Left lung (tissue), 10 donors: ENCODE measurements around the gene AMY1B. TPM values are rescaled to one million over a fixed set of nuclear protein-coding genes. Genes with fewer than 3 reads are reported as not detected.
"Not testable (repeated sequence)": the region's sequence is repeated elsewhere in the genome, so short reads cannot be mapped to it uniquely, and the experiment has no call there.

Experiments
- ATAC-seq: fragments of 200-7000 bp; cut with Tn5 transposase; one replicate; pipeline ENCODE4 v1.9.1; 2020; ENCODE audit warnings: moderate library complexity
- DNase-seq, 4 donors: peaks; one replicate each; pipeline ENCODE4 v3.0.0-alpha.2; 2013 to 2020
- H3K27ac ChIP-seq, 2 donors: fragments of 200-600 bp; sonication (generic) in 1 of 2; one replicate each; pipeline versions ENCODE4 v1.5.0 to v1.8.0; 2020 to 2021
- H3K27me3 ChIP-seq, 2 donors: fragments of 200-600 bp; sonication (generic) in 1 of 2; one replicate each; pipeline versions ENCODE4 v1.5.0 to v1.8.0; 2020 to 2021
- H3K36me3 ChIP-seq, 2 donors: fragments of 200-600 bp; sonication (generic) in 1 of 2; one replicate each; pipeline versions ENCODE4 v1.5.0 to v1.8.0; 2020 to 2021
- H3K4me1 ChIP-seq, 2 donors: fragments of 200-600 bp; one replicate each; pipeline ENCODE4 v1.8.0; 2021
- H3K4me3 ChIP-seq, 2 donors: fragments of 200-600 bp; sonication (generic) in 1 of 2; one replicate each; pipeline versions ENCODE4 v1.5.0 to v1.8.0; 2020 to 2021; ENCODE audit warnings: mild to moderate bottlenecking in 1 of 2
- H3K9me3 ChIP-seq, 2 donors: fragments of 200-600 bp; sonication (generic) in 1 of 2; one replicate each; pipeline versions ENCODE4 v1.5.0 to v1.8.0; 2020 to 2021
- intact Hi-C, 2 donors: fragments of 100-400 bp; cut with DNase I; formaldehyde crosslinking; loops; one replicate each; pipeline versions ENCODE4 v1.11.2 to v1.14.2; 2022
- polyA plus RNA-seq, 6 donors: library from polyadenylated mRNA; unstranded; fragments of 120-200 nt; gene quantifications; one replicate each; pipeline ENCODE4 v1.2.1, GENCODE V29; 2013; ENCODE audit not compliant: insufficient read length in 6 of 6
- total RNA-seq, 2 donors: library from RNA; stranded (reverse); fragmentation: NEBNext Ultra II Directional; extraction: Animal tissue kit (Norgen Biotek cat#: 25700); gene quantifications; one replicate each; pipeline ENCODE4 v1.2.1, GENCODE V29; 2021
- donor health status: DM: no; HTN: yes; CAD: no.
- donor health status: DM: no; HTN: no; CAD: no.

Gene AMY1B
- total and polyA plus RNA-seq, 8 donors: 0.17 to 5.2 (median 1.4) TPM; not detected in 2

DNA sequence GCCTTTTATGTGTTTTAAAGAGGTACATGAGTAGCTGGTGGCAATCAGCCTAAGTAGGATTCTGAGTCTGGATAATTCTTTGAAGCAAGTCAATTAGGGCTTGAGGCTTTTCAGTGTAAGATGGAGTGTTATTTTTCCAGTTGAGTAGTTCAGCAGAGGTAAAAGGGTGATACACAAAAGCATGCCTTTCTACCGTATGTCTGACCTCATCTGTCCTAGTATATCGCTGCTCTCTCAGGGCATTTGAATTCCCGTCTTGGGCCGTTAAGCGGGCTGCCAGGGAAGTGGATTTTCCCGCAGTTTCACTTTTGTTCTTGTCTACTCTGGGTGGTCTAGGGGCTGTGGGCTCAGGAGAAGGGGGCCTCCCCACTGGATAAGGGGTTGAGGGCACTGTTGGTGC, 41.9 kb downstream of the AMY1B start:
- H3K27me3 ChIP-seq, intact Hi-C loops: not testable (repeated sequence)

DNA sequence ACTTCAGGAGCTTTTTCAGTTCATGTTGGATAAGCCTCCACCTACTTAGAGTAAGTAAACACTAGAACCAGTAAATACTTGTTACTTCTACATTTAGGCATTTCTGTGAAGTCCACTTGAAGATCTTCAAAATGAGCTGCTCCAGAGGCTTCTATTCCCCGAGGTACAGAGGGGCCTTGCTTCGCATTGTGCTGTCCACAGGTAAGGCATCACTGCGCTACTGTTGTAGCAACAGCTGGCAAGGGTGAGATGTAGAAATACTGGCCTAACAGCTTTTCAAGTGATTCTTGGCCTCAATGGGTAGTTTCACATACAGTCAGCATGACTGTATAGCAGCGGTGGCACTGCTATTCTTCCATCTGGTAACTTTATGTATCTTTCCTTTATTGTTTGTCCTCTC, 45.1 kb downstream of the AMY1B start:
- H3K9me3 ChIP-seq, DNase-seq, H3K27ac ChIP-seq, H3K4me3 ChIP-seq, intact Hi-C loops, H3K4me1 ChIP-seq, H3K36me3 ChIP-seq, H3K27me3 ChIP-seq: not testable (repeated sequence)
- ATAC-seq: peak; percentile 93

More for the DNA sequence above, 41.9 kb downstream of the AMY1B start:
- H3K36me3 ChIP-seq, H3K4me1 ChIP-seq, ATAC-seq, H3K9me3 ChIP-seq, DNase-seq, H3K27ac ChIP-seq, H3K4me3 ChIP-seq: not testable (repeated sequence)

DNA sequence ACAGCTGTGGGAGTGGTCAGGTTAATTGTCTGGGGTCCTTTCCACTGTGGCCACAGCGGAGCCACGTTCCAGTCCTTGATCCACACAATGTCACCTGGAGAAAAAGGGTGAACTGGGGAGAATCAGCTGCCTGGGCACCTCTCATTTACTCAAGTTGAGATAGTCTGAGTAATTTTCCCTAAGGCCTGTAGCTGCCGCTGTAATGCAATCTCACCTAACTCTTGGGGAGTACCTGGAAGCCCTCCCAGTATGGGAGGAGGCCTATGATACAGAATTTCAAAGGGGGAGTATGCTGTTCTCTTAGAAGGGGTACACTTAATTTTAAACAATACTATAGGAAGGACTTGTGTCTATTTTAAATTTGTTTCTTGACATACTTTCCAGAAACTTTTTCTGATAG, 45.7 kb downstream of the AMY1B start:
- DNase-seq, H3K27ac ChIP-seq, intact Hi-C loops, H3K4me3 ChIP-seq, H3K9me3 ChIP-seq, H3K36me3 ChIP-seq, H3K4me1 ChIP-seq, H3K27me3 ChIP-seq: not testable (repeated sequence)
- ATAC-seq: peak; percentile 51

DNA sequence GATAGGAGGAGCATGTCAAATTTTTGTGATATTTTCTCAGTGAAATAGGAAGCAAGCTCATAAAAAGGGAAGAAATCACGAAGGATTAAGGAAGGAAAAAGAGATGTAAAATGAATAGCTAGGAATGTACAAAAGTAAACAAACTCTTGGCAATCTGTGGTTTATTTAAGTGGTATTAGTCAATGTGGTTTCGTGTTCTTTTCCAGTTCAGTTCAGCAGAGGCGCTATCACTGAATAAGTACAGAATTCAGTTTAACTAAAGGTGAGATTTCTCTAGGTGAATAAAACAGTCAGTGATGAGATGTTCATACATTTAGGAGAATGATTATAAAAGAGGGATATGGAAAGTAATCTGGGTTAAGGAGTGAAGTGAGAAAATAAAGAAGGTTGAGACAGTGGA, 52.1 kb downstream of the AMY1B start:
- DNase-seq, intact Hi-C loops, H3K4me1 ChIP-seq, H3K4me3 ChIP-seq, H3K27ac ChIP-seq, H3K9me3 ChIP-seq, H3K36me3 ChIP-seq, H3K27me3 ChIP-seq: not testable (repeated sequence)
- ATAC-seq: peak; percentile 84

DNA sequence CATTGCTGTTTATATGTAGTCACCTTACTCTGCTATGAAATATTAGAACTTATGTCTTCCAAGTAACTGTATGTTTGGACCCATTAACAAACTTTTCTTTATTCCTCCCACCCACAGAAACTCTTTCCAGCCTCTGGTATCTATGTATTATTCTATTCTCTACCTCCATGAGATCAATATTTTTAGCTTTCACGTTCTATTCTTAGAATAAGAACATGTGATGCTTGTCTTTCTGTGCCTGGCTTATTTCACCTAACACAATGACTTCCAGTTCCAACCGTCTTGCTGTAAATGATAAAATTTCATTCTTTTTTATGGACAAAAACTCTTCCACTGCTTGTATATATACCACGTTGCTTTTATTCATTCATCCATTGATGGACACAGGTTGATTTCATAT, 54.8 kb downstream of the AMY1B start:
- H3K36me3 ChIP-seq, H3K27me3 ChIP-seq, H3K4me1 ChIP-seq, H3K4me3 ChIP-seq, DNase-seq, H3K27ac ChIP-seq, H3K9me3 ChIP-seq, ATAC-seq, intact Hi-C loops: not testable (repeated sequence)

Other genes starting within 250 kb of the AMY1B start
- gene RNPC3, start 170.5 kb downstream of the AMY1B start, total RNA-seq: 10 to 100 TPM; 21.2 to 25.2 TPM
- gene RNPC3, start 170.5 kb downstream of the AMY1B start, polyA plus RNA-seq: 10 to 100 TPM; 42.6 to 75.6 (median 59.6) TPM
- gene AMY2B, start 124.6 kb downstream of the AMY1B start, total RNA-seq: 10 to 100 TPM; 10.1 to 14.5 TPM
- 10 to 100 TPM; 26.8 to 44.9 (median 36.0) TPM for gene AMY2B, start 124.6 kb downstream of the AMY1B start, polyA plus RNA-seq
- gene AMY2A, start 78.8 kb downstream of the AMY1B start, total RNA-seq: not detected
- gene AMY2A, start 78.8 kb downstream of the AMY1B start, polyA plus RNA-seq: under 1 TPM in 4 of 6 donors, not detected in 2; 0.35 to 0.84 (median 0.46) TPM
- 1 to 10 TPM; 2.5 to 9.1 TPM for gene AMY1A, start 40.5 kb downstream of the AMY1B start, total RNA-seq
- gene AMY1A, start 40.5 kb downstream of the AMY1B start, polyA plus RNA-seq: 1 to 10 TPM in 1 of 6 donors, under 1 TPM in 3, not detected in 2; 0.17 to 1.7 (median 0.37) TPM
- 10 to 100 TPM in 1 of 2 donors, 1 to 10 TPM in 1; 3.7 to 30.9 TPM for gene AMY1C, start 53.7 kb upstream of the AMY1B start, total RNA-seq
- gene AMY1C, start 53.7 kb upstream of the AMY1B start, polyA plus RNA-seq: 1 to 10 TPM in 5 of 6 donors, under 1 TPM in 1; 0.73 to 6.0 (median 3.6) TPM